GM12872 (cell line): ENCODE measurements around the gene QSOX1.

Source experiments
- TF ChIP-seq, protein P1 (sequence below): IDR thresholded peaks from 3 replicates; pipeline ENCODE4 v1.5.1; 2011; ENCODE audit warnings: low read depth, mild to moderate bottlenecking, low read length, moderate library complexity; ENCODE audit not compliant: insufficient read depth

The QSOX1 gene

DNA sequence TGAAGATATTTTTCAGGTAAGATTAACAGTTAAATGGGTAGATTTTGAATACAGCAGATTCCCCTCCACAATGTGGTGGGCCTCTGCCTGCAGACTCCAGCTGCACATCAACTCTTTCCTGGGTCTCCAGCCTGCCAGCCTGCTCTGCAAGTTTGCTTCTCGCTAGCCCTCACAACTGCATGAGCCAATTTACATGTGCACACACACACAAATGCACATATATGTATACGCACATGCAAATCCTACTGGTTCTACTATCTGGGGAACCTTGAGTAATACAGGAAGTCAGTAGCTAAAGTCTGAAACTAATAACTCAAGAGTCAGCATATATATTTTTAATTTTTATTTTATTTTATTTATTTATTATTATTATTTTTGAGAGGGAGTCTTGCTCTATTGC, 34.8 kb upstream of the QSOX1 start:
- TF ChIP-seq, protein P1, sequence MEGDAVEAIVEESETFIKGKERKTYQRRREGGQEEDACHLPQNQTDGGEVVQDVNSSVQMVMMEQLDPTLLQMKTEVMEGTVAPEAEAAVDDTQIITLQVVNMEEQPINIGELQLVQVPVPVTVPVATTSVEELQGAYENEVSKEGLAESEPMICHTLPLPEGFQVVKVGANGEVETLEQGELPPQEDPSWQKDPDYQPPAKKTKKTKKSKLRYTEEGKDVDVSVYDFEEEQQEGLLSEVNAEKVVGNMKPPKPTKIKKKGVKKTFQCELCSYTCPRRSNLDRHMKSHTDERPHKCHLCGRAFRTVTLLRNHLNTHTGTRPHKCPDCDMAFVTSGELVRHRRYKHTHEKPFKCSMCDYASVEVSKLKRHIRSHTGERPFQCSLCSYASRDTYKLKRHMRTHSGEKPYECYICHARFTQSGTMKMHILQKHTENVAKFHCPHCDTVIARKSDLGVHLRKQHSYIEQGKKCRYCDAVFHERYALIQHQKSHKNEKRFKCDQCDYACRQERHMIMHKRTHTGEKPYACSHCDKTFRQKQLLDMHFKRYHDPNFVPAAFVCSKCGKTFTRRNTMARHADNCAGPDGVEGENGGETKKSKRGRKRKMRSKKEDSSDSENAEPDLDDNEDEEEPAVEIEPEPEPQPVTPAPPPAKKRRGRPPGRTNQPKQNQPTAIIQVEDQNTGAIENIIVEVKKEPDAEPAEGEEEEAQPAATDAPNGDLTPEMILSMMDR: no peak

DNA sequence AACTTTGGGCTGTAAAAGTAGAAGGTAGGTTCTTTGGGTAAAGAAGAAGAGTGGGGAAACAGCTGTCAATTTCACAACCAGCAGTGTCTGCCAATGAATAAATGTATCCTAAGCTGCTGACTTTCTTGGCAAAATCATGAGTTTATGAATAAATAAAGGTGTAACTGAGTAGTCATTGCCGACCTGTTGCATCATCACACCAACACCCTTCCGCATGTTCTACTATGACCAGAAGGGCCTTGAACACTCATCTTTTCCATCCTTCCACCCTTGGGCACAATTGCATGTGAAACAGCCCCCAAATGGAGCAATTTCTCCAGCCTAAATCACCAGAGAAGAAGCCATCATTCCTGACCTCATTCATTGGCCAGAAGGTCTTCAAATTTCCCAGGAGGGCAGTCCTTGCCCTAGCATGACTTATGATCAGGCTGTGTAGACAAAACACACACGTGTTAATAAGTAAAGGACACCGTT, 31.2 kb upstream of the QSOX1 start:
- TF ChIP-seq, protein P1: no peak

DNA sequence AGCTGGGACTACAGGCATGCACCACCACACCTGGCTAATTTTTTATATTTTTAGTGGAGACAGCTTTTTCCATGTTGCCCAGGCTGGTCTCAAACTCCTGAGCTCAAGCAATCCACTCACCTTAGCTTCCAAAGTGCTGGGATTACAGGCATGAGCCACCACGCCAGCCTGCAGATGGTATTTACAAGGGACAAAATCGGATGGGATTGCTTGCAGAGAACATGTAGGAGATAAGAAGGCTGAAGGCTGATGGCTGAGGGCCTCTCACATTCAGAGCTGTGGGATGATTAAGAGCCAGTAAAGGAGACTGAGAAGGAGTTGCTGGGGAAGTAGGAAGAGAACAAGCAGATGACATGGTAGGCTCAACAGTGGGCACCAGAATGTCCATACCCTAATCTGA, 24.0 kb upstream of the QSOX1 start:
- TF ChIP-seq, protein P1: no peak

DNA sequence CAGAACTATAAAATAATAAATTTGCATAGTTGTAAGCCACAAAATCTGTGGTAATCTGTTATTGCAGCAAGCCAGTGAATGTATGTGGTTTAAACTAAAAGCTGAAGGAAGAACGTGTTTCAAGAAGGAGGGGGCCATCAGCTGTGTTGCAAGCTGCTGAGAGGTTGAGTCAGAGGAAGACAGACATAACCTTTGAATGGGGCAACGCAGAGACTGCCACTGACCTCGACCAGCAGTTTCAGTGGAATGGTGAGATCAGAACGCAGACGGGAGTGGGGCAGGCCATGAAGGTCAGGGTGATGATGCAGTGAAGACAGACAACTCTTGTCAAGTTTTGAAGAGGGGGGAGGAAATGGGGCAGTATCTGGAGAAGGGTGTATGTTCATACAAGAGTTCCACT, 23.2 kb upstream of the QSOX1 start:
- TF ChIP-seq, protein P1: no peak

DNA sequence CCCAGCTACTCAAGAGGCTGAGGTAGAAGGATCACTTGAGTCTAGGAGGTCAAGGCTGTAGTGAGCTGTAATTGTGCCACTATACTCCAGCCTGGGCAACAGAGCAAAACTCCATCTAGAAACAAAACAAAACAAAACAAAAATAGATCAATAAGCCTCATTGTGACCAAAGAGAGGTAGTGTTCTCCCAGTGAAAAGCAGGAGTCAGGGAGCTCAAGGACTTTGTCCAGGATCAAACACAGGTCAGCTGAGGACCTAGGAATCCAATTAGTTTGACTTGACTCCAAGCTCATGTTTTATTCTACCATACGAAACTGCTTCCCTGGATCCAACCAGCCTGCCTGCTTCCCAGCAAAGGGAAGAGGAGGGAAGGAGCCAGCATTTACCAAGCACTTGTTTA, 21.5 kb upstream of the QSOX1 start:
- TF ChIP-seq, protein P1: no peak

DNA sequence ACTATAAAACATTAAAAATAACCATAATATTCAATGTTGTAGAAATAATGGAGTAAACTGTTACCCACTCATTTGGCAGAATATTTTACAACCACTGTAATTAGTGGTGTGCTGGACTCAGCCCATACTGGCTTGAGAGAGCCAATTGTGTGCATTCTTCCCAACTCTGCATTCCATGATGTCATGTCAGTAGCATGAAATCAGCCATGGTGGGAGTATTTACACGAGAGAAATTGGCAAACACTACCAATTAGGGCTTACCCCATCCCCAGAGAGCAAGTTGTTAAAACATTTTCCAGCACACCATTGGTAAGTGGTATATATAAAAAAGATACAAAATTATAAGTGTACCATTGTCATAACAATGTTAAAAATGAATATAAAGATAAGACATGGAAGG, 19.1 kb upstream of the QSOX1 start:
- TF ChIP-seq, protein P1: no peak

DNA sequence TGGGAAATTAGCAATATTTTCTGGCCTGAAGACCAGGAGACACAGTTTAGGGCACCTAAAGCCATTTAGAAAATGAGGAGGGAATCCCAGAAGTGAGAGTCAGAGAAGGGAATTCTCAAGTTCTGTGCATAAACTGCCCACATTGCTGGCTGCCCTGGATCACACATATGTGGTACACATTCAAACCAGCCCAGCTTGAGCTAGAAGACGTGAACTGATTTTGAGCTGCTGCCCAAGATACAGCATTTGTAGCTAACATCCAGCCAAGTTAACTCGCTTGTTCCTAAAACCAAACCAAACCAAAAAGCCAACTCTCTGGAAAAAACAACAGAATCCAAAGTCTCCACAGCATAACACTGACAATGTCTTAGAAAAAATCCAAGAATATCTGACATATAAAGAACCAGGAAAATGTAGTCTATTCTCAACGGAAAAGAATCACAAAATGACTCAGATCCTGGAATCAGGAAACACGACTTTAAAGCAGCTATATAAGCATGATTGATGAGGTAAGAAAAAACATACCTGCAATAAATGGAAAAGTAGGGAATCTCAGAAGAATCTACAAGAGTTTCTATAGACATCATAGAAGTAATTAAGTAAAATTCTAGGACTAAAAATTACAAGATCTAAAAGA, 18.2 kb upstream of the QSOX1 start:
- TF ChIP-seq, protein P1: no peak
